ENCODE data around the gene ALKBH6. TPM values are rescaled to one million over a fixed set of nuclear protein-coding genes. Genes with fewer than 3 reads are reported as not detected.

ALKBH6 gene
- total and polyA plus RNA-seq, 2 experiments from 2014 or later: 52.2 to 66.9 TPM

DNA sequence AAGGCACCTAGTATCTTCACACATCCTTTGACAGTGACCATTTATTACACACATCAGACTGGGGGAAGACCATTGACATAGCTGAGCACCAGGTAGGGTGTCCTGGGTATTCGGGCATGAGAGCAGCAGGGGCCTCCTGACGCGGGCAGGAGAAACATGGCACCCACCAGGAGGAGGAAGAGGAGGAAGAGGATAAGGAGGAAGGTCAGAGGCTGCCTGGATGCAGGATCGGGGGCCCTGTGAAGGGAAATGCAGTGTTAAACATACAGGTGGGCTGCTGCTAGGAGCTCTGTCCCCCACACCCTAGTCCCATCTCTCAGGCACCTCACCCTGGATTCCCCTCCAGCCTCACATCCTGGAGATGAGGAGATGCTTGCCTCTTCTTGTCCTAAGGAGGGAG, 10.7 kb downstream of the ALKBH6 start:
- H3K4me3 ChIP-seq: no peak overlapping the region
- no peaks in the 10 kb centered on the region for H3K27me3 ChIP-seq
- DNase-seq (ENCODE audit: low read depth in 1 of 2, low spot score in 1 of 2): no peak
- no peaks in the 10 kb centered on the region for H3K36me3 ChIP-seq
- no peaks in the 10 kb centered on the region for H3K9me3 ChIP-seq (ENCODE audit: low read depth)
- TF ChIP-seq, protein P1, sequence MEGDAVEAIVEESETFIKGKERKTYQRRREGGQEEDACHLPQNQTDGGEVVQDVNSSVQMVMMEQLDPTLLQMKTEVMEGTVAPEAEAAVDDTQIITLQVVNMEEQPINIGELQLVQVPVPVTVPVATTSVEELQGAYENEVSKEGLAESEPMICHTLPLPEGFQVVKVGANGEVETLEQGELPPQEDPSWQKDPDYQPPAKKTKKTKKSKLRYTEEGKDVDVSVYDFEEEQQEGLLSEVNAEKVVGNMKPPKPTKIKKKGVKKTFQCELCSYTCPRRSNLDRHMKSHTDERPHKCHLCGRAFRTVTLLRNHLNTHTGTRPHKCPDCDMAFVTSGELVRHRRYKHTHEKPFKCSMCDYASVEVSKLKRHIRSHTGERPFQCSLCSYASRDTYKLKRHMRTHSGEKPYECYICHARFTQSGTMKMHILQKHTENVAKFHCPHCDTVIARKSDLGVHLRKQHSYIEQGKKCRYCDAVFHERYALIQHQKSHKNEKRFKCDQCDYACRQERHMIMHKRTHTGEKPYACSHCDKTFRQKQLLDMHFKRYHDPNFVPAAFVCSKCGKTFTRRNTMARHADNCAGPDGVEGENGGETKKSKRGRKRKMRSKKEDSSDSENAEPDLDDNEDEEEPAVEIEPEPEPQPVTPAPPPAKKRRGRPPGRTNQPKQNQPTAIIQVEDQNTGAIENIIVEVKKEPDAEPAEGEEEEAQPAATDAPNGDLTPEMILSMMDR (IDR thresholded peaks at IDR 0.05; ENCODE audit: low read depth, low read length): no peak
- no peaks in the 10 kb centered on the region for H3K4me1 ChIP-seq (ENCODE audit: low read depth)
- H3K27ac ChIP-seq: no peak overlapping the region

DNA sequence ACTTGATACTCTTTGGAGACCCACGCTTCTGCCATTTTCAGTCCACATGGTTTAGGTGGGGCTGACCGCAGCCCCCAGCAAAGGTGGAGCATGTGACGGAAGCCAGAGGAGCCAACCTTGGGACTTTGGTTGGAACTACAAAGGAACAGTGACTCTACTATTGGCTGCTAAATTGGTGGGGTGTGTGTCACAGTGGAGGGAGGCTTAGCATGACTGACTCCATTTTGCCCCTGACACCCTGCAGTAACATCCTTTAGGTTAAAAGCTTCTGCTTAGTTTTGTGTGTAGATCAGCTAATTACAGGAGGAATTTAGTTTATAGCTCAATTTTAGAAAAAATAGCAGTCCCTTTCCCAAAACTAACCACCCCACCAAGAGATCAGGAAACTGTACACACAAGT, 12.4 kb downstream of the ALKBH6 start:
- no peak for DNase-seq (ENCODE audit: low read depth in 1 of 2, low spot score in 1 of 2)
- H3K36me3 ChIP-seq: no peaks in the 10 kb centered on the region
- no peak overlapping the region for H3K27ac ChIP-seq
- H3K27me3 ChIP-seq: no peaks in the 10 kb centered on the region
- no peak overlapping the region for H3K4me3 ChIP-seq
- H3K9me3 ChIP-seq (ENCODE audit: low read depth): no peaks in the 10 kb centered on the region
- TF ChIP-seq, protein P1 (IDR thresholded peaks at IDR 0.05; ENCODE audit: low read depth, low read length): no peak
- H3K4me1 ChIP-seq (ENCODE audit: low read depth): no peaks in the 10 kb centered on the region

DNA sequence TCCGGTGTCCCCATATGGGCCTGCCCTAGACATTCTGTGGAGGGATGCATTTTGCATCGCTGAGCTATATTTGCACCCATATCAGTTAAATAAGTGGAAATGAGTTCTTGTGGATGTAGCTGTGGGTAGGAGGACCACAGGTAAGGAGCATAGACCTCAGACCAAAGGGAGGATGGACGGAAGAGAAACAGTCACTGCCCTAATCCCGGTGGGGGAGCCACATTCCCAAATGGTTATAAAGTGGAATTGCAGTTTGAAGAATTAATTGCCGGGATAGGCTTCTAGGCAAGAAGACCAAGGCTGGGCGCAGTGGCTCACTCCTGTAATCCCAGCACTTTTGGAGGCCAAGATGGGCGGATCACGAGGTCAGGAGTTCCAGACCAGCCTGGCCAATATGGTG, 17.2 kb downstream of the ALKBH6 start:
- H3K27ac ChIP-seq: no peak overlapping the region
- no peaks in the 10 kb centered on the region for H3K9me3 ChIP-seq (ENCODE audit: low read depth)
- TF ChIP-seq, protein P1 (IDR thresholded peaks at IDR 0.05; ENCODE audit: low read depth, low read length): no peak
- DNase-seq (ENCODE audit: low read depth in 1 of 2, low spot score in 1 of 2): no peak
- H3K27me3 ChIP-seq: no peaks in the 10 kb centered on the region
- H3K4me1 ChIP-seq (ENCODE audit: low read depth): peaks cover 4% of the 10 kb centered on the region
- H3K36me3 ChIP-seq: no peaks in the 10 kb centered on the region
- no peak overlapping the region for H3K4me3 ChIP-seq

DNA sequence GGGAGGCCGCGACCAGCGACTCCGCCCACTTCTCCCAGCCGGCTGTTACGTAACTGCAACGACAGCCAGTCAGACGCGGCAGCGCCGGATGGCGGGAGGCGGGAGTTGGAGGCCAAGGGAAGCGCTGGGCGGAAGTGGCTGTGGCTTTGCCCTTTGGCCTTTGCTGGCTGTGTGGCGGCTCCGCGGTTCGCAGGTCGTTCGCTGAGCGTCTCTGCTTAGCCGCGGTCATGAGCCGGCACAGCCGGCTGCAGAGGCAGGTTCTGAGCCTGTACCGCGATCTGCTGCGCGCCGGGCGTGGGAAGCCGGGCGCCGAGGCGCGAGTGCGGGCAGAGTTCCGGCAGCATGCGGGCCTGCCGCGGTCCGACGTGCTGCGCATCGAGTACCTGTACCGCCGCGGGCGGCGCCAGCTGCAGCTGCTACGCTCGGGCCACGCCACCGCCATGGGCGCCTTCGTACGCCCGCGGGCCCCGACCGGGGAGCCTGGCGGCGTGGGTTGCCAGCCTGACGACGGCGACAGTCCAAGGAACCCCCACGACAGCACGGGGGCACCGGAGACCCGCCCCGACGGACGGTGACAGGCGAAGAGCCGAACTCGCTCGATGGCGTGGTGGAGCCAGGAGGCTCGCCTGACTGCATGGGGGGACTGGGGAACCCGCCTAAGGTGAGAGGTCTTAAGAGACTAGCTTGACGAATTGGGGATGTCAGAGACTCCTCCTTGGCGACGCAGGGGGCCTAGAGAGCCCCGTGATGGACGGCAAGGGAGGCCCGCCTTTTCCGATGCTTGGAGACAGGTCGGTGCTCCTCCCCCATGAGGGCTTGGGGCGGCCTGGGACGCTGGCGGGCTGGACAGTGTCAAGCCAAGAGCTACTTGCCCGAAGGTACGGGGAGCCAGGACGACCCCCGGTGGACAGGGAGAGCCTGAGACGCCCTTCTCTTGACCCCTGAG, 18.7 kb downstream of the ALKBH6 start, which contains the start of gene SDHAF1:
SDHAF1 (plus strand) TSS at position 141 of the 946 bp plus-strand sequence; CDS start at position 228, 87 bp downstream.
- Histone ChIP-seq H3K4me3 (peak within 1 kb of the TSS; percentile 48), H3K36me3 (no peaks in the 10 kb centered on the region), H3K27me3 (no peaks in the 10 kb centered on the region), H3K4me1 (ENCODE audit: low read depth) (peaks cover 4% of the 10 kb centered on the region), H3K9me3 (ENCODE audit: low read depth) (no peaks in the 10 kb centered on the region), H3K27ac (peak within 1 kb of the TSS; percentile 8)
- TF ChIP-seq, protein P1 (IDR thresholded peaks at IDR 0.05; ENCODE audit: low read depth, low read length): no peak
- DNase-seq (ENCODE audit: low read depth in 1 of 2, low spot score in 1 of 2): peak; percentile 96

DNA sequence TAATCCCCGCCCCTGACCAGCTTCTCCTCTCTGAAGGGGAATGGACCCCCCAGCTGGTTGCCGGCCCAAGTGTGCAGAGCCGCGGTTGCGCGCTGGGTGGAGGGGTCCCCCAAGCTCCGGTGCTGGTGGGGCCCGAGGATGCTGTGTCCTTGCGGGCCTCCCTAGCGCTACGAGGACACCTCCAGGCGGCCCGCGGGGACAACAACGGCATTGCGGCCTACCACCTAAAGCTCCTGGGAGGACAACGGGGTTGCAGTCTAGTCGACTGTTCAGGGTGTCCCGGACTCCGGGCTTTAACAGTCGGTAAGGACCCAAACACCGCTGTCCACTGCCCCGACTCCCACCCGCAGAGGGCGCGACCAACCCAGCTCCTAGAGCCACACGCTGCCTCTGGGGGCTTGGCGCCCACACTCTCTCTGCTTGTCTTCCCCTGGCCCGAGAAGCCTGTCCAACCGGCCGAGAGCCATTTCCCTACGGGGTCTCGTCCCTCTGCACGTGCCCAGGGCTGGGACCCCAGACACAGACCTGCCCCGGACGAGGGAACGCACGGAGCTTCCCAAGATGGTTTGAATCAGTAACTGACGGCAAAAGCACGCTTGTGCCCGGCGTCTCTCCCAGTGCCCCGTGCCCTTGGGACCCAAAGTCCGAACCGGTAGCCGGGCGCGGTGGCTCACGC, 20.0 kb downstream of the ALKBH6 start:
- H3K4me1 ChIP-seq (ENCODE audit: low read depth): peaks cover 4% of the 10 kb centered on the region
- H3K4me3 ChIP-seq: peak overlapping the region; percentile 48
- DNase-seq (ENCODE audit: low read depth in 1 of 2, low spot score in 1 of 2): peak in 1 of 2 donors; percentile 22
- TF ChIP-seq, protein P1 (IDR thresholded peaks at IDR 0.05; ENCODE audit: low read depth, low read length): peak; percentile 24
- H3K27ac ChIP-seq: no peak overlapping the region
- H3K9me3 ChIP-seq (ENCODE audit: low read depth): no peaks in the 10 kb centered on the region
- H3K36me3 ChIP-seq: no peaks in the 10 kb centered on the region
- H3K27me3 ChIP-seq: no peaks in the 10 kb centered on the region
